ENCODE results near the gene SEC16A.

- TF ChIP-seq CTCF (IDR thresholded peaks at IDR 0.05) (no peak), POLR2A (IDR thresholded peaks at IDR 0.05) (no peak)
Measured at GRCh38 chr9:136463578-136463977, 19.3 kb downstream of the SEC16A start.

All from Peyer's patch (tissue), 4 donors.